GM21576 (cell line): ENCODE measurements around the gene CPNE5.

Experiments
- ATAC-seq: cut with Tn5 transposase; IDR thresholded peaks from one replicate; pipeline ENCODE4 v1.9.1; 2021; ENCODE audit warnings: mild to moderate bottlenecking, moderate library complexity; ENCODE audit not compliant: unreplicated experiment

Gene CPNE5

GRCh38 chr6:36751091-36751490, 88.2 kb downstream of the CPNE5 start:
- ATAC-seq = no peak

GRCh38 chr6:36749829-36750489, 89.3 kb downstream of the CPNE5 start:
- no peak for ATAC-seq

DNA sequence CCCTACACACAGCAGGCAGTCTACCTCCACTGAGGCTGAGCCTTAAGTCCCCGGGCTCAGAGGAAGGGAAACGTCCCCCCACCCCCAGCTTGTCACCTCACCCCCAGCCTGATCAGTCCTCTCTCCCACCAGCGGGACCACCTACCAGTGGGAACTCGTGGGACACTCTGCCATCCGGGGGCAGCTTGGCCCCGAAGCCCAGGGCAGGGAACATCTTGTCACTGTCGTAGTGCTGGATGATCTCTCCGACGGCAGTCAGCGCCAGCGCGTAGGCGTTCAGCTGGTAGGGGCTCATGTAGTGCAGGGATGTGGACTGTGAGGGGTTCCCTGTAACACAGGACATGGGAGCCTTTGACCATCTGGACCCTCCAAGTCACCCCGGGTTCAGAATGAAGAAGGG, 93.0 kb downstream of the CPNE5 start:
- no peak for ATAC-seq

GRCh38 chr6:36745836-36746235, 93.4 kb downstream of the CPNE5 start:
- ATAC-seq = no peak

GRCh38 chr6:36745283-36745682, 94.0 kb downstream of the CPNE5 start:
- no peak for ATAC-seq

- no peak for ATAC-seq
Observed at GRCh38 chr6:36744304-36744673, 95.0 kb downstream of the CPNE5 start.

DNA sequence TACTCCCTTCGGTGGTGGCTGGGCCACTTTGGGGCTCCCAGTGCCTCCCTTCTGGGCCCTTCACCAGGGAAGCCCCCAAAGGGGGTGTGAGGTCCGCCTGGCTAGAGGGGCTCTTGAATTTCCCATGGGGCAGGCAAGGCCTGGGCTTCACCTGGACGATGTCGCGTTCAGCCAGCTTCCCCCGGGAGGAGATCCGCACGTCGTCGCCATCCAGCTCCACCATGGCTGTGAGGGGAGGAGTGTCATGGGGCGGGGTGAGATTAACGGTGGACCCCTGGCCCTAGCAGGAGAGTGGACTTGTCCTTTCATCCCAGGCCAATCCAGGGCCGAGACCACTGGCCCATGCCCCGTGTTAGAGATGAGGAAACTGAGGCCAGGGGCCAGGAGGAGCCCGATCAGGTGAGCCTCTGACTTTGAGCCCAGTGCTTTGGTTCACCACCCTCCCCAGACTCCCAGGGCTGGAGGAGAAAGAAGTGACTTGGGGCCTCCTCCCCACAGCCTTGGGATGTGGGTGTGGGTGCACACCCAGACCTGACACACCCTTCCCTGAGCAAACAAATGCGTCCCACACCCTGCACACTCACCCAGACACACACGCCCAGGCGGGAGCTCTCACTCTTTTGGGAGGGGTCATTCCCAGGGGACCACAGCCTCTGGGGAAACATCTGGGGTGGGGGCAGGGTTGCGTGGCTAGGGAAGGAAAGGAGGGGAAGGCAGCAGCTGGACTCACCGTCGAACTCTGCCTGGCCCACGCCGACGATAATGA, 95.5 kb downstream of the CPNE5 start:
- ATAC-seq = no peak

- no peak for ATAC-seq
Observed at GRCh38 chr6:36743032-36743431, 96.2 kb downstream of the CPNE5 start.

DNA sequence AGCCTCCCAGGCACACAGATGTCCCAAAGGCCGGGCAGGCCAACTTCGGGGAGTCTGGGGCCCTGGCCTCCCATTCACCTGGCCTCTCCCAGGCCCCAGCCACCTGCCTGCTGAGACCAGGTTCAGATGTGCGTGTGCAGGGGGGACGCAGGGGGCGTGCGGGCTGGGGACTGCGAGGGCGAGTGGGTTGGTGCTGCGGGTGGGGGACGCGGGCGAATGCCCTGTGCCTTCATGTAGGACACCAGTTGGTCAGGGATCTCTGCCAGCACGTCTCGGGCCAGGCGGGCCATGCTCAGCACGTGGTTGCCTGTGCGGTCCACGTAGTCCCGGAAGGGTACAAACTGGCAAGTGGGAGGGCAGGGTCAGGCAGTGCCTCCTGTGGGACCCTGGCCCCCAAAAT, 97.1 kb downstream of the CPNE5 start:
- ATAC-seq = no peak

GRCh38 chr6:36740818-36741179, 98.4 kb downstream of the CPNE5 start:
- no peak for ATAC-seq

DNA sequence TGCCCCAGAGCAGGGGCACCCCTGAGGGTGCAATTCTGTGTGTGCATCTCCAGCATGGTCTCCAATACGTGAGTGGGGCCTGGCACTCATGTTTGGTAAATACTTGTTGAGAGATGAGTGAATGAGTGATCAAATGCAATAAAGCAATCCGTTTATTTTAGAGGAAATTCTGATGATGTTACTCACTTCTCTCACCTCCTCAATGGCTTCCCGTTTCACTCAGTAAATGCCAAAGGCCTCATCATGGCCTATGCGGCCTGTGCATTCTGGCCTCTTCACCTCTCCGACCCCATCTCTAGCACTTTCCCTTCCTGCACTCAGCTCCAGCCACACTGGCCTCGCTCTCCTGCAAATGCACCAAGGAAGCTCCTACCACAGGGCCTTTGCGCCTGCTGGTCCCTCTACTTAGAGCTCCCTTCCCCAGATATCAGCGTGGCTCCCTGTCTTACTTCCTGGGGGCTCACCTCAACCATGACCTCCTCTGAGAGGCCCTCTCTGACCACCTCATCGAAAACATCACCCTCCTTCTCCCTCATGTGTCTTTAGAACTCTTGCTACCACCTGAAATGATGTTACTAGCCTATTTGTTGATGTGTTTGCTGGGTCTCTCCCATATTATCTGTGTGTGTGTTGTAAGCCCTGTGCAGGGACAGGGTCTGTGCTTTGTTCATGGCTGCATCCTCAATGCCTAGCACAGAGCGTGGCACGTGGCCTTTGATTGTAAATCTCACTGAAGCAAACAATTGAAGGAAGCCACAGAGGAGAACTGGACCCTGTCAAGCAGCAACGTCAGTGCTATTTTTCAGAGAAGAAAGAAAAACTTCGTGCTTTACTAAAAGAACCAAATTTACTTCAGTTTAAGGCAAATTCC, 99.1 kb downstream of the CPNE5 start:
- ATAC-seq = no peak

DNA sequence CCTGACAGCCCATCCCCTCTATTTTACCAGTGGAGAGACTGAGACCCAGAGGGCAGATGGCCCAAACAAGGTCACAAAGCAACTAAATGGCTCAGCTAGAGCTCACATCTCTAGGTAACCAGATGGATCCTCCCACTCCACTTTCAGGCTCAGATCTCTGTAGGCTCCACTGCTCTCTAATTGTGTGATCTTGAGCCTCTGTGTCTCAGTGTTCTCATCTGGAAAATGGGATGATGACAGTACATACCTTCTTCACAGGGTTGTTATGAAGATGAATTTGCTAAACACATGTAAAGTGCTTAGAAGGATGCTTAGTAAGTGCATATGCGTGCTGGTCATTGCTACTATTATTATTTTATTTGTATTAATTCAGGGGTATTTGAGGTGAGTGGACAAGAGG, 101.1 kb downstream of the CPNE5 start:
- ATAC-seq = no peak

GRCh38 chr6:36737043-36737785, 102.0 kb downstream of the CPNE5 start:
- ATAC-seq = no peak

GRCh38 chr6:36735110-36736071, 103.9 kb downstream of the CPNE5 start:
- no peak for ATAC-seq

DNA sequence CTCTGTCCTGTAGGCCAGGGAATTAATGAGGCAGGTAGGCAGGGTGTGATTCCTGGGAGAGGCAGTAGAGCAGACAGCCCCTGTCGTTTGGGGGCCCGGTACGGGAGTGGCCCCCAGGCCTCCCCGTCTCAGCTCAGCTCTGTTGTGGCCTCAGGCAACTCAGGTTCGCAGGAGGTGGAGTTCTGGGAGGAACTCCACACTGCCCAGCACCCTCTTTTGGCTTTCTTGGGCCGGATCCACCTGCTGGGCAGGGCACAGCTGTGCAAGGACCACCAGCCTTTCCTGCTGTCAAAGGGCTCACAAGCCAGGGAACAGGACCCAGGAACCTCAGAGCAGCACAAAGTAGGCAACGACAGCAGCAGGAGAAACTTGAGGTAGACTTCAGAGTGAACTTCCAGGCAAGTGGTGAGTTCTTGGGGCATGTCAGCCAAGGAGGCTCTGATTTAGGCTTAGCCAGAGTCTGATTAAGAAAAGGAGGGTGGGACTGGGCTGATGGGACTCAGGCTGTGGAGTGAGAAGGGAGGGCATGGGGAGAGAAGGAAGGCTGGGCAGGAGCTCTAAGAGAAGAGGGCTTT, 104.7 kb downstream of the CPNE5 start:
- ATAC-seq = no peak

DNA sequence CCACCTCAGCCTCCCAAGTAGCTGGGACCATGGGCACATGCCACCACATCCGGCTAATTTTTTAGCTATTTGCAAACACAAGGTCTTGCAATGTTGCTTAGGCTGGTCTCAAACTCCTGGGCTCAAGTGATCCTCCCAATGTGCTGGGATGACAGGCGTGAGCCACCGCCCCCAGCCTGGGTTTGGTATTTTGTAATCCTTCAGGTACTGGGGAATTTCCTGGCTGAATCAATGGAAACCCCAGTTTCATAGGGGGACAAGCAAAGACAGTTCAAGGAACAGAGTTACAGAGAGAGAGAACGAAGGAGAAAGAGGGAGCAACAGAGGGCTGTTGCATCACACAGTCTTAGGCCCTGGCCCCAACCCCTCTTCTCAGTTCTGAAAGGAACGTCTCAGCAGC, 105.9 kb downstream of the CPNE5 start:
- ATAC-seq = no peak

DNA sequence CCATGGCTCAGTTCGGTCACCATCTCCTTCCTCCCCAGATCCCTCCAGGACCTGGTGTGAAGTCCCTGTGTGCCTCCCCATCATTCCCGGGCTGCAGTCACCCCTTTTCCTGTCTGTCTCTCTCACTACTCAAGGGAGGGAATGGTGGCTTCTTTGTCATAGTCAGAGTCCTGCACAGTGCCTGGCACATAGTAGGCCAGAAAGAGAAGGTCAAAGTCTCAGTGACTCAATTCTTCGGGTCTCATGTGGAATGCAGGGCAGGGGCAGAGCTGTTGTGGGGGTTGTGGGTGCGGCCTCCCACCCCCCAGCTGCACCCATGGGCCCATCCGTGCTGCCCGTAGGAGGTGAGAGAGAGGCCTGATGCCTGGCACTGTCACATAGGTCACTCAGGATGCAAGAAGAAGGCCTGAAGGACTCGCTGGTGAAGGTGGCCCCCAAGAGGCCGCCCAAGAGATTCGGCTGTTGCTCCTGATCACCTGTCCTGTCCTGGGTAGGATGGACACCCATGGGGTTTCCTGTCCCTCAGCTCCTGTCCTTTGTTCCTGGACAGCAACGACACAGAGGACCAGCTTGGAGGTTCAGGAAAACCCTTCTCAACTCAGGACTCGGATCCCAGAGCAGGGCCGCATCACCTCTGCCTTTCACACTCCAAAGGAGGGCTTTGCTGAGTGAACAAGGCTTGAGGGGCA, 107.5 kb downstream of the CPNE5 start:
- no peak for ATAC-seq

DNA sequence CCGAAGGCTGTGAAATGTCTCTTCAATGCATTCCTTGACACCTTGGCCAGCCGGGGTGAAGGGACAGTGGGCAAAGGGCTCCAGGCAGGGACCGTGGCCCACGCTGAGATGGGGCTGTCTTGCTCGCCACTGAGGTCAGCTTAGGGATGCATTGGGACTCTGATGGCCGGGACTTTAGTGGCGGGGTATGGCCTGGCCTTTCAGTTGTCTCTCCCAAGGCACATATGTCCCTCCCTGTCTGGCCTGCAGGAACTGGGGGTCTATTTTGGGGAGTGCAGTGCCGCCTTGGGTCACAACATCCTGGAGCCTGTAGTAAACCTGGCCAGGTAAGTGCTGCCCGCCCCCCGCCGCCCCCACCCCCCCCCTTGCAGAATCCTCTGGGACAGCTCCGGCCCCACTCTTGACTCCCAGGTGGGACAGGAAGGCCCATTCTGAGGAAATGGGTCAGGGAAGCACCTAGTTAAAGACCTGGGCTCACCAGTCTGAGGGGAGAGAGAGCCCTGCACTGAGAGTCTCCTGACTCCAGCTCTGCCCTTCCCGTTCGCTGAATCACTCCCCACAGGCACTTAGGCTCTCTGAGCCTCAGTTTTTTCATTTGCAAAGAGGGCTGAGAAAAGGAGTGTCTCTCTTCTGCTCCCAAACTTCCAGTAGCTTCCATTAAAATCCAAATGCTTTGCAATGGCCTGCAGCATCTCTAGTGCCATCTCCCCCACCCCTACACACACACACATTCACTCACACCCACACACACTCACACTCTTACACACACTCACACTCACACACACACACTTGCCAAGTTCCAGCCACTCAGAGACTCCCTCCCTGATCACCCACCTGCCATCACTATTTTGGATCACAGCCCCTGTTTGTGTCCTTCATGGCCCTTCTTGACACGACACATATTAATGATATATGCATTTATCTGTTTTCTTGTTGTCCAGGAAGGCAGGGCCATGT, 108.5 kb downstream of the CPNE5 start:
- ATAC-seq = no peak
